Lower lobe of right lung (tissue), 2 donors: Measurements from ENCODE around the gene GPR173. TPM values are rescaled to one million over a fixed set of nuclear protein-coding genes. Genes with fewer than 3 reads are reported as not detected.
A peak's percentile ranks its signal among the peaks of the same experiment; 100 is the strongest.

ENCODE experiments used
- ATAC-seq, 2 donors: fragments of 200-7000 bp; cut with Tn5 transposase; one replicate each; pipeline ENCODE4 v1.9.1; 2020 to 2022; ENCODE audit warnings: mild to moderate bottlenecking in 2 of 2, moderate library complexity in 2 of 2
- DNase-seq: peaks from one replicate; pipeline ENCODE4 v3.0.0-alpha.2; 2020
- H3K27ac ChIP-seq: fragments of 200-600 bp; one replicate; pipeline ENCODE4 v1.8.0; 2022
- H3K27me3 ChIP-seq: fragments of 200-600 bp; one replicate; pipeline ENCODE4 v1.8.0; 2022; ENCODE audit warnings: low read depth
- H3K36me3 ChIP-seq: fragments of 200-600 bp; one replicate; pipeline ENCODE4 v1.8.0; 2022; ENCODE audit warnings: mild to moderate bottlenecking
- H3K4me1 ChIP-seq: fragments of 200-600 bp; one replicate; pipeline ENCODE4 v1.8.0; 2022
- H3K4me3 ChIP-seq: fragments of 200-600 bp; one replicate; pipeline ENCODE4 v1.8.0; 2022; ENCODE audit warnings: mild to moderate bottlenecking
- H3K9me3 ChIP-seq: fragments of 200-600 bp; one replicate; pipeline ENCODE4 v1.8.0; 2022
- CTCF ChIP-seq: fragments of 200-600 bp; IDR thresholded peaks from one replicate; pipeline ENCODE4 v1.8.0; 2022; ENCODE audit warnings: antibody characterized with exemption, mild to moderate bottlenecking
- intact Hi-C: fragments of 100-400 bp; cut with DNase I; formaldehyde crosslinking; loops from one replicate; pipeline ENCODE4 v1.11.0; 2022
- total RNA-seq: library from RNA; stranded (reverse); fragmentation: NEBNext Ultra II Directional; extraction: Animal tissue kit (Norgen Biotek cat#: 25700); gene quantifications from one replicate; pipeline ENCODE4 v1.2.1, GENCODE V29; 2021
- donor health status: DM: no; HTN: yes; CAD: no; lungs with severe emphysema.

The GPR173 gene
- total RNA-seq, 1 donor from 2014 or later, result 0.56 TPM

- Histone ChIP-seq H3K4me1 (peaks cover 17% of the 10 kb centered on the region), H3K9me3 (no peaks in the 10 kb centered on the region), H3K36me3 (peaks cover 18% of the 10 kb centered on the region), H3K4me3 (peak overlapping the region; percentile 65), H3K27ac (peak overlapping the region; percentile 91), H3K27me3 (no peaks in the 10 kb centered on the region)
- TF ChIP-seq CTCF, result no peak
- DNase-seq (no peak), ATAC-seq (no peak)
- intact Hi-C loops, result no loop called here
These were observed 34.4 kb downstream of the GPR173 start for GRCh38 chrX:53082773-53083616.

DNA sequence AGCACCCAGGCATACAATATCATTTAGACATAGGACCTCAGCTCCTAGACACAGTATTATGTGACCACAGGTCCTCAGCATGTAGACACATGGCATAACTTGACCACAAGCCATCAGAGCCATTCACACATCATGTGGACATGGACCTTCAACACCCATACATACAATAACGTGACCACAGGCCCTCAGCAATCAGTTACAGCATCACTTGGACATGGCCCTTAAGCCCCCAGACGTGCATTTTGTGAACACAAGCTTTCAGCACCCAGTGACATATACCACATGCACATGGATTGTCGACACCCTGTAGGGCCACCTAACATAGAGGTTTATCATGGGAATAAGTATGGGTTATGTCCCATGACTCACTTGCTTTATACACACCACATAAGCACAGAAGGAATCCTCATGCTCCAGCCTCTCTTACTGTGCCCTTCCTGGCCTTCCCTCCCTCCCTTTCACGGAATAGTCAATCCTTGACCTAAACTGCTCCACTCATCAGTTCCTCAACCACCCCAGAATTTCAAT lies 35.5 kb downstream of the GPR173 start:
- H3K9me3 ChIP-seq, result no peaks in the 10 kb centered on the region
- H3K4me1 ChIP-seq, result peaks cover 17% of the 10 kb centered on the region
- no peak for ATAC-seq
- H3K27ac ChIP-seq, result no peak overlapping the region
- H3K36me3 ChIP-seq, result peaks cover 18% of the 10 kb centered on the region
- intact Hi-C loops, result no loop called here
- no peaks in the 10 kb centered on the region for H3K27me3 ChIP-seq
- no peak for TF ChIP-seq CTCF
- DNase-seq, result no peak
- peak overlapping the region; percentile 65 for H3K4me3 ChIP-seq

GRCh38 chrX:53084863-53085262 lies 36.3 kb downstream of the GPR173 start:
- H3K4me1 ChIP-seq, result peaks cover 17% of the 10 kb centered on the region
- no peak for TF ChIP-seq CTCF
- H3K36me3 ChIP-seq, result peaks cover 18% of the 10 kb centered on the region
- no peak for DNase-seq
- H3K4me3 ChIP-seq, result no peak overlapping the region
- no peaks in the 10 kb centered on the region for H3K27me3 ChIP-seq
- H3K9me3 ChIP-seq, result no peaks in the 10 kb centered on the region
- ATAC-seq, result no peak
- H3K27ac ChIP-seq, result no peak overlapping the region
- intact Hi-C loops, result no loop called here

DNA sequence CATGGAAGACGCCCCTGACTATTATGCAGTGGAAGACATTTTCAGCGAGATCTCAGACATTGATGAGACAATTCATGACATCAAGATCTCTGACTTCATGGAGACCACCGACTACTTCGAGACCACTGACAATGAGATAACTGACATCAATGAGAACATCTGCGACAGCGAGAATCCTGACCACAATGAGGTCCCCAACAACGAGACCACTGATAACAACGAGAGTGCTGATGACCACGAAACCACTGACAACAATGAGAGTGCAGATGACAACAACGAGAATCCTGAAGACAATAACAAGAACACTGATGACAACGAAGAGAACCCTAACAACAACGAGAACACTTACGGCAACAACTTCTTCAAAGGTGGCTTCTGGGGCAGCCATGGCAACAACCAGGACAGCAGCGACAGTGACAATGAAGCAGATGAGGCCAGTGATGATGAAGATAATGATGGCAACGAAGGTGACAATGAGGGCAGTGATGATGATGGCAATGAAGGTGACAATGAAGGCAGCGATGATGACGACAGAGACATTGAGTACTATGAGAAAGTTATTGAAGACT lies 37.2 kb downstream of the GPR173 start:
- intact Hi-C loops, result no loop called here
- no peak overlapping the region for H3K4me3 ChIP-seq
- no peak overlapping the region for H3K27ac ChIP-seq

GRCh38 chrX:53086464-53086863 lies 37.9 kb downstream of the GPR173 start:
- no peak for ATAC-seq

More for the DNA sequence above, 37.2 kb downstream of the GPR173 start:
- DNase-seq (no peak), ATAC-seq (no peak)
- peaks cover 17% of the 10 kb centered on the region for H3K4me1 ChIP-seq
- no peak for TF ChIP-seq CTCF
- H3K9me3 ChIP-seq, result no peaks in the 10 kb centered on the region
- H3K36me3 ChIP-seq, result peaks cover 18% of the 10 kb centered on the region
- H3K27me3 ChIP-seq, result no peaks in the 10 kb centered on the region

More at GRCh38 chrX:53086464-53086863, 37.9 kb downstream of the GPR173 start:
- no peak for TF ChIP-seq CTCF
- Histone ChIP-seq H3K4me3 (no peak overlapping the region), H3K4me1 (peaks cover 17% of the 10 kb centered on the region), H3K36me3 (peaks cover 18% of the 10 kb centered on the region), H3K9me3 (no peaks in the 10 kb centered on the region), H3K27me3 (no peaks in the 10 kb centered on the region), H3K27ac (peak overlapping the region; percentile 46)
- intact Hi-C loops, result no loop called here
- peak; percentile 82 for DNase-seq
